DOHH2 (cell line): ENCODE measurements around the gene RNF217.

Source experiments
- H3F3A ChIP-seq: fragments of 200-600 bp; sonication (generic), shearing (Covaris generic); 2 replicates; pipeline ENCODE4 v1.6.0; 2016; ENCODE audit warnings: antibody characterized with exemption, mild to moderate bottlenecking; ENCODE audit not compliant: control insufficient read depth, insufficient read depth
- H3K27ac ChIP-seq: fragments of 200-600 bp; sonication (generic); 2 replicates; pipeline ENCODE4 v1.5.1; 2014; ENCODE audit warnings: low read depth, mild to moderate bottlenecking, low read length, moderate library complexity
- H3K27me3 ChIP-seq: fragments of 200-600 bp; sonication (generic); 2 replicates; pipeline ENCODE4 v1.6.1; 2014; ENCODE audit warnings: mild to moderate bottlenecking, low read length, mixed read lengths; ENCODE audit not compliant: control insufficient read depth
- H3K36me3 ChIP-seq: fragments of 200-600 bp; sonication (generic); 2 replicates; pipeline ENCODE4 v1.6.1; 2014; ENCODE audit warnings: mild to moderate bottlenecking, low read length, moderate library complexity, mixed read lengths; ENCODE audit not compliant: control insufficient read depth
- H3K4me1 ChIP-seq: fragments of 200-600 bp; sonication (generic); 2 replicates; pipeline ENCODE4 v1.6.1; 2014; ENCODE audit warnings: mild to moderate bottlenecking, low read length, mixed read lengths; ENCODE audit not compliant: control insufficient read depth
- H3K4me2 ChIP-seq: fragments of 200-600 bp; sonication (generic); 2 replicates; pipeline ENCODE4 v1.6.0; 2014; ENCODE audit warnings: mild to moderate bottlenecking, low read length, moderate library complexity
- H3K4me3 ChIP-seq: fragments of 200-600 bp; sonication (generic); 2 replicates; pipeline ENCODE4 v1.5.1; 2014; ENCODE audit warnings: mild to moderate bottlenecking, low read length, mixed read lengths
- H3K79me2 ChIP-seq: fragments of 200-600 bp; sonication (generic); 2 replicates; pipeline ENCODE4 v1.6.1; 2014; ENCODE audit warnings: mild to moderate bottlenecking, low read length, mixed read lengths; ENCODE audit not compliant: control insufficient read depth
- H3K9me2 ChIP-seq: fragments of 200-600 bp; sonication (generic); replicated peaks from 2 replicates; pipeline ENCODE4 v1.6.1; 2014; ENCODE audit warnings: mild to moderate bottlenecking, low read length, mixed read lengths; ENCODE audit not compliant: control insufficient read depth
- H3K9me3 ChIP-seq: fragments of 200-600 bp; sonication (generic); 2 replicates; pipeline ENCODE4 v1.6.1; 2014; ENCODE audit warnings: antibody characterized with exemption, low read length, mixed read lengths; ENCODE audit not compliant: control insufficient read depth, insufficient read depth
- H4K20me1 ChIP-seq: fragments of 200-600 bp; sonication (generic); 2 replicates; pipeline ENCODE4 v1.6.0; 2014; ENCODE audit warnings: low read depth, mild to moderate bottlenecking, antibody characterized with exemption, low read length, moderate library complexity; ENCODE audit not compliant: control insufficient read depth, insufficient read depth
- CTCF ChIP-seq: fragments of 200-600 bp; sonication (generic); IDR thresholded peaks from one replicate; pipeline ENCODE4 v1.5.1; 2014; ENCODE audit warnings: antibody characterized with exemption, mild to moderate bottlenecking, low read depth, low read length; ENCODE audit not compliant: poor library complexity, severe bottlenecking
- EZH2phosphoT487 ChIP-seq: fragments of 200-600 bp; sonication (generic); IDR thresholded peaks from 2 replicates; pipeline ENCODE4 v1.6.1; 2017; ENCODE audit warnings: borderline replicate concordance, mild to moderate bottlenecking, antibody characterized with exemption, low read length, moderate library complexity, mixed read lengths

Gene RNF217

GRCh38 chr6:125107048-125107447 is 144.8 kb downstream of the RNF217 start:
- H3K9me2 ChIP-seq: no peaks in the 10 kb centered on the region
- no peak overlapping the region for H3K4me3 ChIP-seq
- H3K36me3 ChIP-seq: no peaks in the 10 kb centered on the region
- no peaks in the 10 kb centered on the region for H3K79me2 ChIP-seq
- H4K20me1 ChIP-seq: no peaks in the 10 kb centered on the region
- H3K9me3 ChIP-seq: peaks cover 3% of the 10 kb centered on the region; the same call in 1 of the 2 replicates
- no peaks in the 10 kb centered on the region for H3F3A ChIP-seq
- H3K27ac ChIP-seq: no peak overlapping the region
- no peak overlapping the region for H3K4me2 ChIP-seq
- 0 out of 2 replicates have a peak, but pooled peaks cover 3% of the 10 kb centered on the region for H3K27me3 ChIP-seq
- H3K4me1 ChIP-seq: no peaks in the 10 kb centered on the region
- TF ChIP-seq CTCF (no peak), EZH2phosphoT487 (no peak)

GRCh38 chr6:125107896-125108295 is 145.7 kb downstream of the RNF217 start:
- Histone ChIP-seq H3K27ac (no peak overlapping the region), H3K9me2 (no peaks in the 10 kb centered on the region), H3K36me3 (no peaks in the 10 kb centered on the region), H3K27me3 (0 out of 2 replicates have a peak, but pooled peaks cover 3% of the 10 kb centered on the region), H3K9me3 (peaks cover 3% of the 10 kb centered on the region; the same call in 1 of the 2 replicates), H3K4me3 (no peak overlapping the region), H3K79me2 (no peaks in the 10 kb centered on the region), H3K4me2 (no peak overlapping the region), H3F3A (no peaks in the 10 kb centered on the region), H3K4me1 (no peaks in the 10 kb centered on the region), H4K20me1 (no peaks in the 10 kb centered on the region)
- TF ChIP-seq EZH2phosphoT487: no peak
- TF ChIP-seq CTCF: no peak

GRCh38 chr6:125110056-125110455 is 147.8 kb downstream of the RNF217 start:
- H3K27ac ChIP-seq: no peak overlapping the region
- H3K36me3 ChIP-seq: no peaks in the 10 kb centered on the region
- no peaks in the 10 kb centered on the region for H3F3A ChIP-seq
- H4K20me1 ChIP-seq: no peaks in the 10 kb centered on the region
- H3K4me2 ChIP-seq: no peak overlapping the region
- TF ChIP-seq EZH2phosphoT487: no peak
- no peak overlapping the region for H3K4me3 ChIP-seq
- H3K79me2 ChIP-seq: no peaks in the 10 kb centered on the region
- H3K27me3 ChIP-seq: no peaks in the 10 kb centered on the region
- no peaks in the 10 kb centered on the region for H3K4me1 ChIP-seq
- H3K9me3 ChIP-seq: peaks cover 3% of the 10 kb centered on the region; the same call in 1 of the 2 replicates
- no peaks in the 10 kb centered on the region for H3K9me2 ChIP-seq

- TF ChIP-seq EZH2phosphoT487: no peak
- no peak for TF ChIP-seq CTCF
- H3K9me2 ChIP-seq: no peaks in the 10 kb centered on the region
- peaks cover 3% of the 10 kb centered on the region; the same call in 1 of the 2 replicates for H3K9me3 ChIP-seq
- H3K36me3 ChIP-seq: no peaks in the 10 kb centered on the region
- H3K4me3 ChIP-seq: no peak overlapping the region
- no peak overlapping the region for H3K4me2 ChIP-seq
- no peaks in the 10 kb centered on the region for H3F3A ChIP-seq
- no peak overlapping the region for H3K27ac ChIP-seq
- no peaks in the 10 kb centered on the region for H3K4me1 ChIP-seq
- H3K27me3 ChIP-seq: no peaks in the 10 kb centered on the region
- H3K79me2 ChIP-seq: no peaks in the 10 kb centered on the region
- no peaks in the 10 kb centered on the region for H4K20me1 ChIP-seq
Observed at GRCh38 chr6:125111219-125111983, 149.2 kb downstream of the RNF217 start.
